Posterior vena cava (tissue), 2 donors: ENCODE data around the gene YTHDC1. TPM values are rescaled to one million over a fixed set of nuclear protein-coding genes. Genes with fewer than 3 reads are reported as not detected.
"Not testable (repeated sequence)": the region's sequence is repeated elsewhere in the genome, so short reads cannot be mapped to it uniquely, and the experiment has no call there.

Source experiments
- DNase-seq: peaks from one replicate; pipeline ENCODE4 v3.0.0-alpha.2; 2020; ENCODE audit warnings: low spot score
- intact Hi-C, 2 donors: fragments of 100-400 bp; cut with DNase I; formaldehyde crosslinking; loops; one replicate each; pipeline versions ENCODE4 v1.14.1 to v1.14.2; 2022 to 2023
- long read RNA-seq, 2 donors: library from polyadenylated mRNA; unstranded; transcript quantifications; one replicate each; pipeline ENCODE4 v2.0.0, GENCODE V29; 2020 to 2021
- total RNA-seq, 2 donors: library from RNA; stranded (reverse); fragmentation: NEBNext Ultra II Directional; extraction: Animal tissue kit (Norgen Biotek cat#: 25700); gene quantifications; one replicate each; pipeline ENCODE4 v1.2.1, GENCODE V29; 2021
- donor health status: DM: yes; HTN: yes; CAD: no.
- donor health status: DM: yes; HTN: yes; CAD: no.

Gene YTHDC1
- 10 to 100 TPM; 57.4 to 57.8 TPM for total RNA-seq
- long read RNA-seq, donor 1, partial matches to known transcripts, result 7 of 9 reads
- long read RNA-seq, donor 1, other reads (novel, unspliced or antisense), result 2 of 9 reads
- long read RNA-seq, donor 2, partial matches to known transcripts, result 6 of 6 reads
- long read RNA-seq, donor 2, other reads (novel, unspliced or antisense), result 0 of 6 reads

GRCh38 chr4:68349649-68350360, at the start of gene YTHDC1:
YTHDC1 (minus strand) TSS chr4:68350090; CDS start chr4:68349753, 337 bp downstream.
- DNase-seq, result peak; percentile 98
- intact Hi-C loops, result no loop called here

- DNase-seq, result no peak
- intact Hi-C loops, result no loop called here
Observed at GRCh38 chr4:68399306-68399705, 49.4 kb upstream of the YTHDC1 start.

GRCh38 chr4:68396756-68397155, 46.9 kb upstream of the YTHDC1 start:
- no peak for DNase-seq
- intact Hi-C loops, result no loop called here

- intact Hi-C loops, result no loop called here
- no peak for DNase-seq
Observed at GRCh38 chr4:68391436-68391835, 41.5 kb upstream of the YTHDC1 start.

GRCh38 chr4:68390205-68390935, 40.5 kb upstream of the YTHDC1 start:
- intact Hi-C loops, result no loop called here

GRCh38 chr4:68389386-68389913, 39.6 kb upstream of the YTHDC1 start:
- intact Hi-C loops, DNase-seq: not testable (repeated sequence)

More at GRCh38 chr4:68390205-68390935, 40.5 kb upstream of the YTHDC1 start:
- no peak for DNase-seq

- intact Hi-C loops, result no loop called here
Observed at GRCh38 chr4:68388347-68388865, 38.5 kb upstream of the YTHDC1 start.

GRCh38 chr4:68385267-68385666, 35.4 kb upstream of the YTHDC1 start:
- intact Hi-C loops, result no loop called here
- no peak for DNase-seq

More at GRCh38 chr4:68388347-68388865, 38.5 kb upstream of the YTHDC1 start:
- no peak for DNase-seq

- no peak for DNase-seq
- intact Hi-C loops, result no loop called here
Observed at GRCh38 chr4:68383115-68383514, 33.2 kb upstream of the YTHDC1 start.

- no peak for DNase-seq
- intact Hi-C loops, result loop anchor here (5.0 kb wide), 1 partner anchor 106 kb away; no protein-coding TSS in a partner anchor
Observed at GRCh38 chr4:68378226-68378625, 28.3 kb upstream of the YTHDC1 start.

- intact Hi-C loops, result loop anchor here (5.0 kb wide), 1 partner anchor 104 kb away; no protein-coding TSS in a partner anchor
- DNase-seq, result no peak
Observed at GRCh38 chr4:68375667-68376559, 26.0 kb upstream of the YTHDC1 start.

GRCh38 chr4:68373513-68373912, 23.6 kb upstream of the YTHDC1 start:
- intact Hi-C loops, result no loop called here
- peak; percentile 90 for DNase-seq

- intact Hi-C loops, result no loop called here
- DNase-seq, result no peak
Observed at GRCh38 chr4:68372588-68372987, 22.7 kb upstream of the YTHDC1 start.

- intact Hi-C loops, result no loop called here
- no peak for DNase-seq
Observed at GRCh38 chr4:68369142-68369805, 19.4 kb upstream of the YTHDC1 start.

GRCh38 chr4:68368691-68369131, 18.8 kb upstream of the YTHDC1 start:
- DNase-seq, result no peak
- intact Hi-C loops, result no loop called here

- intact Hi-C loops, result no loop called here
- DNase-seq, result no peak
Observed at GRCh38 chr4:68367835-68368234, 17.9 kb upstream of the YTHDC1 start.

- intact Hi-C loops, result no loop called here
Observed at GRCh38 chr4:68366600-68366999, 16.7 kb upstream of the YTHDC1 start.

GRCh38 chr4:68365068-68365467, 15.2 kb upstream of the YTHDC1 start:
- DNase-seq, result no peak
- intact Hi-C loops, result no loop called here

More at GRCh38 chr4:68366600-68366999, 16.7 kb upstream of the YTHDC1 start:
- no peak for DNase-seq
